ENCODE data around the gene TNFAIP3. TPM values are rescaled to one million over a fixed set of nuclear protein-coding genes. Genes with fewer than 3 reads are reported as not detected.
A peak's percentile ranks its signal among the peaks of the same experiment; 100 is the strongest.

TNFAIP3 gene
- total RNA-seq, 4 donors from 2014 or later, result 14.4 to 36.2 (median 19.6) TPM

DNA sequence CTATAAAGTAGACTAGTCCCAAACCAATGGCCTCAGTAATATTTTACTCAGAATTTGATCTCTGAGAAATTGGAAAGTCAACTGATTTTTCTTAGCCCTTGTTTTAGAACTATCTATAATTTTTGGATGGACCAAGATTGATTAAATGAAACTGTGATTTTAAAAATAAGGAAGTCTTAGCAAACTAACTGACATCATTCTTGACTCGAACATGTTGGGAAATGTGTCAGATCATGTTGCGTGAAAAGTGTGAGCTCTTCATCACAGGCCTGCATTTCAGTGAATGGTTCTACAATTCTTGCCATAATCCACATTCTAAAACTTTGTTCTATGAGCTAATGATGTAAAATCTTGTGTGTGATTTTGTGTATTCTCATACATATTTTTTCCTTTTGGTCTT, 11.0 kb downstream of the TNFAIP3 start:
- Histone ChIP-seq H3K4me1 (peaks cover 7 to 8% of the 10 kb centered on the region in 2 donors), H3K27ac (peak overlapping the region in 1 of 2 donors; percentile 24), H3K27me3 (no peaks in the 10 kb centered on the region), H3K9me3 (no peaks in the 10 kb centered on the region), H3K4me3 (no peak overlapping the region), H3K36me3 (no peaks in the 10 kb centered on the region)
- TF ChIP-seq, protein P1, sequence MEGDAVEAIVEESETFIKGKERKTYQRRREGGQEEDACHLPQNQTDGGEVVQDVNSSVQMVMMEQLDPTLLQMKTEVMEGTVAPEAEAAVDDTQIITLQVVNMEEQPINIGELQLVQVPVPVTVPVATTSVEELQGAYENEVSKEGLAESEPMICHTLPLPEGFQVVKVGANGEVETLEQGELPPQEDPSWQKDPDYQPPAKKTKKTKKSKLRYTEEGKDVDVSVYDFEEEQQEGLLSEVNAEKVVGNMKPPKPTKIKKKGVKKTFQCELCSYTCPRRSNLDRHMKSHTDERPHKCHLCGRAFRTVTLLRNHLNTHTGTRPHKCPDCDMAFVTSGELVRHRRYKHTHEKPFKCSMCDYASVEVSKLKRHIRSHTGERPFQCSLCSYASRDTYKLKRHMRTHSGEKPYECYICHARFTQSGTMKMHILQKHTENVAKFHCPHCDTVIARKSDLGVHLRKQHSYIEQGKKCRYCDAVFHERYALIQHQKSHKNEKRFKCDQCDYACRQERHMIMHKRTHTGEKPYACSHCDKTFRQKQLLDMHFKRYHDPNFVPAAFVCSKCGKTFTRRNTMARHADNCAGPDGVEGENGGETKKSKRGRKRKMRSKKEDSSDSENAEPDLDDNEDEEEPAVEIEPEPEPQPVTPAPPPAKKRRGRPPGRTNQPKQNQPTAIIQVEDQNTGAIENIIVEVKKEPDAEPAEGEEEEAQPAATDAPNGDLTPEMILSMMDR (IDR thresholded peaks at IDR 0.05), result no peak
- no peak for TF ChIP-seq POLR2A (IDR thresholded peaks at IDR 0.05)
- intact Hi-C loops (cut with DNase I; ENCODE audit: low total_unique reads), result loop anchor here (10.0 kb wide), 1 partner anchor 173 kb away; no protein-coding TSS in a partner anchor
- no peak for DNase-seq

DNA sequence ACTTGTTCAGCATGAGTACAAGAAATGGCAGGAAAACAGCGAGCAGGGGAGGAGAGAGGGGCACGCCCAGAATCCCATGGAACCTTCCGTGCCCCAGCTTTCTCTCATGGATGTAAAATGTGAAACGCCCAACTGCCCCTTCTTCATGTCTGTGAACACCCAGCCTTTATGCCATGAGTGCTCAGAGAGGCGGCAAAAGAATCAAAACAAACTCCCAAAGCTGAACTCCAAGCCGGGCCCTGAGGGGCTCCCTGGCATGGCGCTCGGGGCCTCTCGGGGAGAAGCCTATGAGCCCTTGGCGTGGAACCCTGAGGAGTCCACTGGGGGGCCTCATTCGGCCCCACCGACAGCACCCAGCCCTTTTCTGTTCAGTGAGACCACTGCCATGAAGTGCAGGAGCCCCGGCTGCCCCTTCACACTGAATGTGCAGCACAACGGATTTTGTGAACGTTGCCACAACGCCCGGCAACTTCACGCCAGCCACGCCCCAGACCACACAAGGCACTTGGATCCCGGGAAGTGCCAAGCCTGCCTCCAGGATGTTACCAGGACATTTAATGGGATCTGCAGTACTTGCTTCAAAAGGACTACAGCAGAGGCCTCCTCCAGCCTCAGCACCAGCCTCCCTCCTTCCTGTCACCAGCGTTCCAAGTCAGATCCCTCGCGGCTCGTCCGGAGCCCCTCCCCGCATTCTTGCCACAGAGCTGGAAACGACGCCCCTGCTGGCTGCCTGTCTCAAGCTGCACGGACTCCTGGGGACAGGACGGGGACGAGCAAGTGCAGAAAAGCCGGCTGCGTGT, 11.6 kb downstream of the TNFAIP3 start:
- no peak for DNase-seq
- Histone ChIP-seq H3K27ac (peak overlapping the region; percentile 10 to 24), H3K4me3 (no peak overlapping the region), H3K4me1 (peaks cover 7 to 8% of the 10 kb centered on the region in 2 donors), H3K36me3 (no peaks in the 10 kb centered on the region), H3K27me3 (no peaks in the 10 kb centered on the region), H3K9me3 (no peaks in the 10 kb centered on the region)
- intact Hi-C loops (cut with DNase I; ENCODE audit: low total_unique reads), result loop anchor here (10.0 kb wide), 1 partner anchor 174 kb away; no protein-coding TSS in a partner anchor
- TF ChIP-seq, protein P1 (IDR thresholded peaks at IDR 0.05), result no peak
- TF ChIP-seq POLR2A (IDR thresholded peaks at IDR 0.05), result no peak

DNA sequence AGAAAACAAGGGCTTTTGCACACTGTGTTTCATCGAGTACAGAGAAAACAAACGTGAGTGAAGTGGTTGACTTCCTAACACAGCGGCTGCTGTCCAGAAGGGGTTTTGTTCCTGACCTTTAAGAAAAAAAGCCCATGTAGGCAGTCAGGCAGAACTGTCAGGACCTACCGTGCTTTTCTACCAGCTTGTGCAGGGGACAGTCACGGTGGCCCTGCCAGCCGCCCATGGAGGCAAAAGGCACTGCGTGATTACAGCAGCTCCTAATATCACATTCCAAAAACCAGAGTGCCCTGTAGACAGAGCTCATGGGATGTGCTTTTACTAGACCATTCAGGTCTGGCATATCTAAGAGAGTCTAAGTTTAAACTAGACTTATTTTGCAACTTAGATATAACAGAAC, 12.2 kb downstream of the TNFAIP3 start:
- peaks cover 2 to 3% of the 10 kb centered on the region in 2 donors for H3K4me1 ChIP-seq

DNA sequence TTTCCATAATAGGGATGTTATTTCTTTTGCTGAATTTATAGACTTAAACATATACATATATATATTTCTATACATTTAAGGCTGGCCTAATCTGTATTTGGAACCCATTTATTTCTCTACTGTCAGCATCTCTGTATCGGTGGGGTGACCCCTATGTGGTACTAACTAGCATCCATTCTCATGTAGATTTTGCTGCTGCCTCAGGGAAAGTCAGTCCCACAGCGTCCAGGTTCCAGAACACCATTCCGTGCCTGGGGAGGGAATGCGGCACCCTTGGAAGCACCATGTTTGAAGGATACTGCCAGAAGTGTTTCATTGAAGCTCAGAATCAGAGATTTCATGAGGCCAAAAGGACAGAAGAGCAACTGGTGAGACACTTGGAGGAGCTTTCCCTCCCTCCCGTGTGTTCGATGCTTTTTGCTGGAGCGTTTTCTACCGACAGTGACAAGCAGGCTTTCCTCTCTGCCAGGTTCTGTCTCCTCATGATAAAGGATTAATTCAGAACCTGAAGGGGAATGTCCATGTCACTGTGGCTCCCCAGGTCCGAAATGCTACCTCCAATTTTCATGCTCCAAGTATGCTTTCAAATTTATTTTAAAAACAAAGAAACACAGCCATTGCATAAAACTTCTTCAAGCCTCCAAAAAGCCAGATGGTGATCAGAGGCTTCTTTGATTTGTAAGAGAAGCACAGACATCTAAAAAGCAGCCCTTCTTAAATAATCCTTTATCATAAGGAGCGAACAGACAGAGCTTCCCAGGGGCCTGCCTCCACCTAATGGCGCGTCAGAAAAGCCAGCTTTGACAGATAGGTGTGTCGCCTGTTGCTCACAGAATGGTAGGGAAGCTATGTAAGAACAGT, 13.1 kb downstream of the TNFAIP3 start:
- Histone ChIP-seq H3K27me3 (no peaks in the 10 kb centered on the region), H3K4me3 (no peak overlapping the region), H3K9me3 (no peaks in the 10 kb centered on the region), H3K36me3 (no peaks in the 10 kb centered on the region), H3K27ac (no peak overlapping the region), H3K4me1 (no peaks in the 10 kb centered on the region)
- intact Hi-C loops (cut with DNase I; ENCODE audit: low total_unique reads), result loop anchor here (10.0 kb wide), 1 partner anchor 175 kb away; no protein-coding TSS in a partner anchor
- TF ChIP-seq POLR2A (IDR thresholded peaks at IDR 0.05), result no peak
- TF ChIP-seq, protein P1 (IDR thresholded peaks at IDR 0.05), result no peak
- DNase-seq, result no peak

More for the DNA sequence above, 12.2 kb downstream of the TNFAIP3 start:
- Histone ChIP-seq H3K4me3 (no peak overlapping the region), H3K36me3 (no peaks in the 10 kb centered on the region), H3K27me3 (no peaks in the 10 kb centered on the region), H3K9me3 (no peaks in the 10 kb centered on the region), H3K27ac (peak overlapping the region in 1 of 2 donors; percentile 24)
- TF ChIP-seq, protein P1 (IDR thresholded peaks at IDR 0.05), result no peak
- no peak for TF ChIP-seq POLR2A (IDR thresholded peaks at IDR 0.05)
- intact Hi-C loops (cut with DNase I; ENCODE audit: low total_unique reads), result loop anchor here (10.0 kb wide), 1 partner anchor 174 kb away; no protein-coding TSS in a partner anchor
- no peak for DNase-seq

Measured in uterus (tissue), 4 donors.